GM23248 (cell line): ENCODE results near the gene DIDO1.

ENCODE experiments used
- EZH2 ChIP-seq: fragments of 200-600 bp; sonication (generic); IDR thresholded peaks from 2 replicates; pipeline ENCODE4 v1.6.1; 2018; ENCODE audit warnings: antibody characterized with exemption, mild to moderate bottlenecking; ENCODE audit not compliant: insufficient read depth, poor library complexity, severe bottlenecking
- EZH2phosphoT487 ChIP-seq: fragments of 200-600 bp; sonication (generic); IDR thresholded peaks from 2 replicates; pipeline ENCODE4 v1.6.1; 2018; ENCODE audit warnings: antibody characterized with exemption, moderate library complexity, mild to moderate bottlenecking, low read depth; ENCODE audit not compliant: insufficient read depth

DNA sequence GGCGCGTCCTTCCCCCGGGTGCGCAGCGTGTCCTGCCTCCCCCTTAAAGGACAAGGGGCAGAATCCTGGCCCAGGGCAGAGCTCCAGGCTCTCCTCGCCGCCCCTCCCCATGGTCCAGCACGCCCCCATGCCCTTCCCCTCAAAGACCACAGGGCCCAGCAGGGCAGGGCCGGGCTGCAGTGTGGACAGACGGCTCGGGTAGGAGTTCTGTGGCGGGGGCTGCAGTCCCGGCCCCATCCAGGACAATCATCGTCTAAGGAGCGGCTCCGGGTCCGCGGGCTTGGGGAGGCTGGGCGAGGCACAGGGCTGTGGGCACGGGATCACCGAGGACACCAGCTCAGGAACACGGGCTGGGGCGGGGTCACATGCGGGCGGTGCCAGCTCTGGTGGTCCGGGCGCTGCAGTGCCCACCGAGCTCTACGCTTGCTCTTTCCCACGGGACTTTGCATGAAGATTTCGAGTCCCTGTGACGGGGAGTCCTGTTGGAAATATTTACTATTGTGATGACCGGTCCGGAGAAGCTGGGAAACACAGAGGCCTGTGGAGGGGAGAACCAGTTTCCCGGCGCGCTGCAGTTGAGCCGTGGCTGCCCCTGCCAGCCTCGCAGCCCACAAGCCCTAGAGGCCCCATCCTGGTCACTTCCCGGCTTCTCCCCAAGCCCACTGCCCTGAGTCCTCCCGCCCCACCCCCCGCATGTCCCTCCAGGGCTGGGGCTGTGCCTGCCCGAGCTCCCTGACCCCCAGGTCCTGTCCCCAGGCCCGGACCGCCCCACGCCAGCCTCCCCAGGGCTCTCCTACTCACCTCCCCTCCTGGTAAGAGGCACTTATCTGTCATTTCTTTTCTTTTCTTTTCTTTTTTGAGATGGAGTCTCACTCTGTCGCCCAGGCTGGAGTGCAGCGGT is 46.8 kb upstream of the DIDO1 start:
- TF ChIP-seq EZH2: peak; percentile 12
- no peak for TF ChIP-seq EZH2phosphoT487
